Adipose tissue (tissue), 3 donors: ENCODE measurements around the gene MAGIX. TPM values are rescaled to one million over a fixed set of nuclear protein-coding genes. Genes with fewer than 3 reads are reported as not detected.

ENCODE experiments used
- H3K27ac ChIP-seq: one replicate; pipeline ENCODE4 v1.5.1; 2013; ENCODE audit warnings: low read depth, low read length
- WGBS, 3 donors: extraction: QIAGEN DNeasy Blood & Tissue Kit; methylation state at CpG; one replicate each; pipeline ENCODE4 v1.1.7; 2013; 5-methylcytosine and 5-hydroxymethylcytosine counted together
- polyA plus RNA-seq, 3 donors: library from polyadenylated mRNA; stranded (reverse); fragments of 200-250 nt; gene quantifications; one replicate each; pipeline ENCODE4 v1.2.3, GENCODE V29; 2013
- donor health status: healthy with polysubstance abuse.
- donor health status: Bipolar disorder and iron deficiency.
- donor health status: healthy.

Gene MAGIX
- polyA plus RNA-seq, 3 donors = 3.3 to 12.7 (median 3.4) TPM

GRCh38 chrX:49193542-49193964 is 31.0 kb downstream of the MAGIX start:
- 61 to 79% (median 75%) methylated on average over 2 of the region's 2 CpGs for WGBS, 3 donors
- no peak overlapping the region for H3K27ac ChIP-seq

- no peak overlapping the region for H3K27ac ChIP-seq
- 79 to 82% (median 80%) methylated on average over 12 to 13 of the region's 13 CpGs for WGBS, 3 donors
Observed at GRCh38 chrX:49197543-49198087, 35.1 kb downstream of the MAGIX start.

- H3K27ac ChIP-seq = no peak overlapping the region
- WGBS, 3 donors = 16 to 52% (median 25%) methylated on average over 12 of the region's 12 CpGs
Observed at GRCh38 chrX:49198540-49199314, 36.2 kb downstream of the MAGIX start.

GRCh38 chrX:49199315-49199595 is 36.7 kb downstream of the MAGIX start:
- WGBS, 3 donors = 11 to 53% (median 28%) methylated on average over 7 to 11 of the region's 11 CpGs
- H3K27ac ChIP-seq = no peak overlapping the region

- WGBS, 3 donors = 0 to 38% (median 1%) methylated on average over 20 to 58 of the region's 61 CpGs
- no peak within 1 kb of the TSS for H3K27ac ChIP-seq
Observed at GRCh38 chrX:49199906-49200771, 37.6 kb downstream of the MAGIX start, which contains the start of gene SYP. SYP (minus strand) TSS chrX:49200193; CDS start chrX:49200186, 7 bp downstream.

GRCh38 chrX:49202022-49202421 is 39.5 kb downstream of the MAGIX start:
- 65 to 87% (median 77%) methylated on average over 2 of the region's 2 CpGs for WGBS, 3 donors

GRCh38 chrX:49203536-49203935 is 41.0 kb downstream of the MAGIX start:
- WGBS, 3 donors = 60 to 81% (median 70%) methylated on average over 3 of the region's 3 CpGs

More at GRCh38 chrX:49202022-49202421, 39.5 kb downstream of the MAGIX start:
- H3K27ac ChIP-seq = no peak overlapping the region

GRCh38 chrX:49204017-49204416 is 41.5 kb downstream of the MAGIX start:
- H3K27ac ChIP-seq = no peak overlapping the region
- WGBS, 3 donors = 80 to 95% (median 91%) methylated on average over 6 of the region's 6 CpGs

More at GRCh38 chrX:49203536-49203935, 41.0 kb downstream of the MAGIX start:
- H3K27ac ChIP-seq = no peak overlapping the region

- no peak overlapping the region for H3K27ac ChIP-seq
- 44 to 55% (median 51%) methylated on average over 2 to 4 of the region's 4 CpGs for WGBS, 3 donors
Observed at GRCh38 chrX:49204709-49205108, 42.2 kb downstream of the MAGIX start.

- WGBS, 3 donors = 83 to 85% (median 84%) methylated on average over 12 to 13 of the region's 13 CpGs
- no peak overlapping the region for H3K27ac ChIP-seq
Observed at GRCh38 chrX:49205443-49205842, 42.9 kb downstream of the MAGIX start.

GRCh38 chrX:49206543-49206942 is 44.0 kb downstream of the MAGIX start:
- WGBS, 3 donors = 75 to 92% (median 91%) methylated on average over 7 to 8 of the region's 8 CpGs
- H3K27ac ChIP-seq = no peak overlapping the region

- H3K27ac ChIP-seq = no peak overlapping the region
- WGBS, 3 donors = 86 to 100% (median 91%) methylated on average over 5 of the region's 5 CpGs
Observed at GRCh38 chrX:49208399-49208798, 45.8 kb downstream of the MAGIX start.

- 24 to 56% (median 46%) methylated on average over 14 to 28 of the region's 28 CpGs for WGBS, 3 donors
- no peak overlapping the region for H3K27ac ChIP-seq
Observed at GRCh38 chrX:49209434-49210251, 47.1 kb downstream of the MAGIX start.

GRCh38 chrX:49210406-49210805 is 47.8 kb downstream of the MAGIX start:
- no peak overlapping the region for H3K27ac ChIP-seq
- 61 to 78% (median 77%) methylated on average over 8 of the region's 8 CpGs for WGBS, 3 donors

GRCh38 chrX:49211074-49211473 is 48.5 kb downstream of the MAGIX start:
- WGBS, 3 donors = 82 to 88% (median 88%) methylated on average over 8 to 9 of the region's 9 CpGs
- no peak overlapping the region for H3K27ac ChIP-seq

GRCh38 chrX:49212209-49212608 is 49.7 kb downstream of the MAGIX start:
- WGBS, 3 donors = 73 to 92% (median 91%) methylated on average over 2 of the region's 2 CpGs
- no peak overlapping the region for H3K27ac ChIP-seq

- WGBS, 3 donors = 42 to 86% (median 54%) methylated on average over 1 of the region's 1 CpG
- no peak overlapping the region for H3K27ac ChIP-seq
Observed at GRCh38 chrX:49212861-49213260, 50.3 kb downstream of the MAGIX start.

- 85 to 92% (median 87%) methylated on average over 2 of the region's 2 CpGs for WGBS, 3 donors
- H3K27ac ChIP-seq = no peak overlapping the region
Observed at GRCh38 chrX:49214416-49214815, 51.9 kb downstream of the MAGIX start.
